HAP-1 (cell line): ENCODE measurements around the gene TMEM232.

Experiments
- DNase-seq, 2 experiments: peaks; one replicate each; pipeline ENCODE4 v3.0.0-alpha.2; 2016 to 2020; ENCODE audit warnings: low spot score in 2 of 2
- H3K27me3 ChIP-seq: fragments of 250-450 bp; sonication (Bioruptor Pico); 2 replicates; pipeline ENCODE4 v1.5.1; 2020; ENCODE audit warnings: low read depth, mild to moderate bottlenecking, moderate library complexity
- H3K36me3 ChIP-seq: fragments of 250-450 bp; sonication (Bioruptor Pico); replicated peaks from 2 replicates; pipeline ENCODE4 v1.5.1; 2020; ENCODE audit warnings: mild to moderate bottlenecking
- H3K4me1 ChIP-seq: fragments of 250-450 bp; sonication (Bioruptor Pico); 2 replicates; pipeline ENCODE4 v1.5.1; 2020; ENCODE audit warnings: mild to moderate bottlenecking
- H3K4me3 ChIP-seq: fragments of 250-450 bp; sonication (Bioruptor Pico); 2 replicates; pipeline ENCODE4 v1.5.1; 2020; ENCODE audit warnings: mild to moderate bottlenecking, moderate library complexity
- H3K9me3 ChIP-seq: fragments of 250-450 bp; sonication (Bioruptor Pico); 2 replicates; pipeline ENCODE4 v1.5.1; 2020; ENCODE audit warnings: mild to moderate bottlenecking, moderate library complexity
- in situ Hi-C: fragments of 300-500 bp; cut with MboI; formaldehyde crosslinking; loops from 3 replicates; pipeline ENCODE4 v1.14.3; 2020; ENCODE audit warnings: low sequenced_read_pairs, inconsistent platforms, mixed read lengths

TMEM232 gene

DNA sequence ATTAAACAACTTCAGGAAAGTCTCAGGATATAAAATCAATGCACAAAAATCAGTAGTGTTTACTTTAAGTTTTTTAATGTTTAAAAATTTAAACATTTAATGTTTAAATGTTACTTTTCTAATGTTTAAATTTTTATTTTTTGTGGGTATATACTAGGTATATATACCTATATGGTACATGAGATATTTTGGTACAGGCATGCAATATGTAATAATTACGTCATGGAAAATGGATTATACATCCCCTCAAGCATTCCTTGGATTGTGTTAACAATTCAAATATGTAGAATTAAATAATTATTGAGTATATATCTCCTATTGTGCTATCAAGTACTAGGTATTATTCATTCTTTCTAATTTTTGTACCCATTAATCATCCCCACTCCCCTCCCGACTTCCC lies 291.3 kb downstream of the TMEM232 start:
- in situ Hi-C loops: no loop called here
- no peaks in the 10 kb centered on the region for H3K9me3 ChIP-seq
- no peak overlapping the region for H3K4me3 ChIP-seq
- peaks cover 3% of the 10 kb centered on the region; the same call in 1 of the 2 replicates for H3K27me3 ChIP-seq
- no peaks in the 10 kb centered on the region for H3K4me1 ChIP-seq
- H3K36me3 ChIP-seq: no peaks in the 10 kb centered on the region
- DNase-seq: no peak

DNA sequence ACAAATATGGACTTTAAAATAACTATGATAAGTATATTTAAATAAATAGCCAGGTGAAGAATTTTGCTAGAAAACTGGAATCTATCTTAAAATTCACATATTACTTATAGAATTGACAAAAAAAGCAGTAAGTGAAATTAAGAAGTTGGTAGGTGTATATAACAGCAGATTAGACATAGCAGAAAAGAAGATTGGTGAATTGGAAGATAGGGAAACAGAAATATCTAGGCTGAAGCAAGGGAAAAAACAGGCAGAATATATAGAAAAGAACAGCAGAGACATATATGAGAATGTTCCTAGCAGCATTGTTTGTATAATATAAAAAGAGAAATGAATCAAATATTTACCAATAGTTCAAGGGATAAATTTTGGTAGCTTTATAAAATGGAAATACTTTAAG lies 294.9 kb downstream of the TMEM232 start:
- H3K36me3 ChIP-seq: no peaks in the 10 kb centered on the region
- H3K9me3 ChIP-seq: no peaks in the 10 kb centered on the region
- in situ Hi-C loops: no loop called here
- H3K27me3 ChIP-seq: no peaks in the 10 kb centered on the region
- no peak for DNase-seq
- H3K4me1 ChIP-seq: no peaks in the 10 kb centered on the region
- H3K4me3 ChIP-seq: no peak overlapping the region

DNA sequence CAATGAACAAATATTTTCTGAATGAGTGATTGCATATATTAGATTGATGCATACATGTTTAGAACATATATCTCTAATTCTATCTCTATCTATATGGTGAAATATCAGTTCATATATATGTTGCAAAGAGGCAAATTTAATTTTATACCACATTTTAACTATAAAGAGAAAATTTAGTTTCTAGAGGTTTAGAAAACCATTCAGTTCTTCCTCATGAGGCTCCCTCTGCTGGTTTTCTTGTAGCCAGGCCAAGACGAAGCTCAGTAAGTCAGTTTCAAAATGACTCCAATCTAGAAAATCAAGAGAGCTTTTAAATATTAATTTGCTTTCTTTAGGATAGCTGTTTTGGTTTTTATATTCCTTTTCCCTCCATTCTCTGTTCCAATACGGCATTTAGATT lies 312.1 kb downstream of the TMEM232 start:
- Histone ChIP-seq H3K9me3 (no peaks in the 10 kb centered on the region), H3K4me3 (no peak overlapping the region), H3K36me3 (no peaks in the 10 kb centered on the region), H3K27me3 (peaks cover 3% of the 10 kb centered on the region), H3K4me1 (no peaks in the 10 kb centered on the region)
- in situ Hi-C loops: no loop called here
- DNase-seq: no peak

DNA sequence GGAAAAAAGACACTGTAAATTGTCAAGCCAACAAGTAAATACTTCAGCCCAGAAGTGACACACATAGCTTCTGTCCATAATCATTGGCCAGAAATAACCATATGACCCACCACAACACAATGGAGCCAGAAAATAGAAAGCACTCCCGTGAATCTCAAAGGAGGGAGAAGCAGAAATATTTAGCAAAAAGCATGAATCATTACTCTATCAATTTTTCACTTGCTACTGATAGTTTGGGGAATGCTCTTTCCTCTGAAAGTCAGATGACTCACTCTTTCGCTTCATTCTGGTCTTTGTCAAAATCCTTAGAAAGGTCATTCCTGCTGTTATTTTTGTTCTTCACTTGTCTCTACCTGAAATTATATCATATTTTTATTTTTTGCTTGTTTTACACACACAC lies 312.6 kb downstream of the TMEM232 start:
- Histone ChIP-seq H3K9me3 (no peaks in the 10 kb centered on the region), H3K4me1 (no peaks in the 10 kb centered on the region), H3K36me3 (no peaks in the 10 kb centered on the region), H3K27me3 (peaks cover 3% of the 10 kb centered on the region), H3K4me3 (no peak overlapping the region)
- DNase-seq: no peak
- in situ Hi-C loops: no loop called here

DNA sequence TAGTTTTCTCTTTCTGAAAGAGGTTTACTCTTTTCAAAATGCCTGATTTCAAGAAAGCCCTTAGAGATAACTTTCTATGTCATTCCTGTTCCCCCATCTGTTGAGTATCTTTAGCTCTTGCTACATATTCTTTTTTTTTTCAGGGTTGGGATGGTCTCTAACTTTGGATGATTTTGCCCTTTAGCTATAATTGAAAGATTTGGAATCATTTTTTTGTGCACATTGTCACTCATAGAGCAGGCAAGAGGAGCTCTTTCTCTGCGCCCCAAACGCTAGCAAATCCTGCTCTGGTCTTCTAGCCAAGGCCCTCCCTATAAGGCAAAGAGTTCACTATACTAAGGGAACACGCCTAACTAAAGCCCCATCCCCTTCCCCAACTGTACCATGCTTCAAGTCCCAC lies 316.9 kb downstream of the TMEM232 start:
- Histone ChIP-seq H3K4me3 (no peak overlapping the region), H3K4me1 (no peaks in the 10 kb centered on the region), H3K36me3 (no peaks in the 10 kb centered on the region), H3K9me3 (no peaks in the 10 kb centered on the region), H3K27me3 (no peaks in the 10 kb centered on the region)
- DNase-seq: no peak
- in situ Hi-C loops: no loop called here

DNA sequence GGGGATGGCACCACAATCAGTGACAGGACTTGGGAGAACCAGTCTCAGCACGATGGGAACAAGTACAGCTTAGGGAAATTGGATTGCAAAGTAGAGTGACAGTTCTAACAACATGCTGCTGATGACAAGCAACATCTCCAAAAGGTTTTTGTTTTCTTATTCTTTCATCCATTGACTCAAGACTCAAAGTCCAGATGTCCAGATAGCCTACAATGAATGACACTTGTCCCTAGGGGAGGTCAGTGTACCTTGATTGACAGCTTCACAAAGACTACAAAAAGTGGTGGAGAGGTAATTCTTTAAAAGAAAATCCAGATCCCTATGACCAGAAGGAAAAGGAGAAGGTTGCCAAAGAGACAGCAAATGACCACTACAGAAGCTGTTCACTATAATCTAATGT lies 323.9 kb downstream of the TMEM232 start:
- H3K4me1 ChIP-seq: no peaks in the 10 kb centered on the region
- no peaks in the 10 kb centered on the region for H3K27me3 ChIP-seq
- H3K9me3 ChIP-seq: no peaks in the 10 kb centered on the region
- DNase-seq: no peak
- in situ Hi-C loops: no loop called here
- no peak overlapping the region for H3K4me3 ChIP-seq
- no peaks in the 10 kb centered on the region for H3K36me3 ChIP-seq

DNA sequence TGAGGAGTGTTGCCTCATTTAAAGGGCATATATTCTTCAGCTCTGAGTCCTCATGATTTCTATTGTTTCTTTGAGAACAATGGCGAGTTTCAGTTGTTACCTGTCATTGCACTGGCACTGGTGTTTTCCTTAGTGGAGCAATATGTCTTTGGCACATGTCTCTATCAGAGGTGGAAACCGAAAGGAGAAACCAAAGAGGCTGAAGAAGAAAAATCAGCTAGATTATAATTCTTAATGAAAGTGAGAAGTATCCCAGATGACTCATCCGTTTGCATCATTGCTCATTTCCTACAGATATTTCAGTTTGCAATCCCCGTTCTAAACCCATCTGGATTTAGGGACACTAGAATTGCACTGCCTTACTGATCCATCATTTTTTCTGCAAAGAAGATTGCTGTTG lies 324.6 kb downstream of the TMEM232 start:
- DNase-seq: no peak
- in situ Hi-C loops: no loop called here
- Histone ChIP-seq H3K27me3 (no peaks in the 10 kb centered on the region), H3K36me3 (no peaks in the 10 kb centered on the region), H3K4me1 (no peaks in the 10 kb centered on the region), H3K9me3 (no peaks in the 10 kb centered on the region), H3K4me3 (no peak overlapping the region)

DNA sequence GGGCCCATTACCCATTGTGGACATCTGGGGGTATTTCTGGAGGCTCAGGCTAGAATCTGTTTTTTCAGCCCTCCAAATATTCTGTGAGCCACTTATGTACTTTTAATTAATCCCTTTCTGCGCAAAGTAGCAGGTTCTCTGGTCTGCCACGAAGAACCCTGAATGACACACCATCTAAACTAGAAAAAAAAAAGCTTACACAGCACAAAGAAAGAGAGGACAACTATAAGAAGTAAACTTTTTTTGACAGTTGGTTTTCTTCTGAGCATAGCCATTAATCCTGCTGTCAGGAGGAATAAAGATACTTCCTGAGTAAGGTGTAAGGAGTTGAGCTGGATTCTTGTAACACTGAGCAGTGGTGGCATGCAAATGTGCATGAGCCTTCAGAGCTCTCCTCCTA lies 327.5 kb downstream of the TMEM232 start:
- in situ Hi-C loops: no loop called here
- H3K4me1 ChIP-seq: no peaks in the 10 kb centered on the region
- no peaks in the 10 kb centered on the region for H3K27me3 ChIP-seq
- DNase-seq: no peak
- no peaks in the 10 kb centered on the region for H3K9me3 ChIP-seq
- H3K4me3 ChIP-seq: no peak overlapping the region
- no peaks in the 10 kb centered on the region for H3K36me3 ChIP-seq

DNA sequence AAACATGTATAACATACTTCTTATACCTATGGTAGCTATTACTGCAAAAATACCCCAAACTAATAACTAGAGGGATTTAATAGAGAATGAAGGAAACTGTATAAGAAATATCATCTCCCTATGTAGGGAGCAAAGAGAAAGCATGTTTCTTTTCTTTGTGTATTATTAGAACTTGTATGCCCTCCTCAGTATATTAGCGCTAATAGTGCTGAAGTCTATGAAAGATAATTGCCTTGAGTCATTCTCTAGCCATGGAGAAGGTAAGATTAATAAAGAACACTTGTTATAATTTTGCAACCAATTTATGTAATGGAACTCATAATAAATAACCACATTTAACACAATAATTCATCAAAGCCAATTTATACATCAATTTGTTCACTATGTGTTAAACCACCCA lies 329.2 kb downstream of the TMEM232 start:
- in situ Hi-C loops: no loop called here

DNA sequence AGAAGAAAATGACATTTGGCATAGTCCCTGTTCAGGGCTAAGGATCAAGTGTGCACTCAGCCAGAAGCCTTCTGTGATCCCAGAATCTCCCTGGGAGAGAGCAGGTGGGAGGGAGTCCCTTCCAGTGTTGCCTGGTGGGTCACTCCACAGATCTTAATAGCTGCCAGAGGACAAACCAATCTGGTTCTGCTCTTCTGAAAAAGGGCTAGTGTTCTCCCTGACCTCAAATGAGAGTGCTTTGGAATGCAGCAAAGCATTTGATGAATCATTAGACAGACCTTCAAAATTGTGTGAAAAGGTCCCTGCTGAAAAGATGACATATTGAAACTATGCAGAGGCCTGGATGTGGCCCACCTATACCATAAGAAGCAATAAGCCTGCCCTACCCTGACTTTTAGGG lies 339.7 kb downstream of the TMEM232 start:
- no peak for DNase-seq
- in situ Hi-C loops: no loop called here
- Histone ChIP-seq H3K27me3 (no peaks in the 10 kb centered on the region), H3K4me1 (no peaks in the 10 kb centered on the region; the same call in 1 of the 2 replicates), H3K36me3 (no peaks in the 10 kb centered on the region), H3K4me3 (no peak overlapping the region), H3K9me3 (no peaks in the 10 kb centered on the region)

More for the DNA sequence above, 329.2 kb downstream of the TMEM232 start:
- no peaks in the 10 kb centered on the region for H3K27me3 ChIP-seq
- no peaks in the 10 kb centered on the region for H3K4me1 ChIP-seq
- no peak for DNase-seq
- no peaks in the 10 kb centered on the region for H3K36me3 ChIP-seq
- no peaks in the 10 kb centered on the region for H3K9me3 ChIP-seq
- no peak overlapping the region for H3K4me3 ChIP-seq

DNA sequence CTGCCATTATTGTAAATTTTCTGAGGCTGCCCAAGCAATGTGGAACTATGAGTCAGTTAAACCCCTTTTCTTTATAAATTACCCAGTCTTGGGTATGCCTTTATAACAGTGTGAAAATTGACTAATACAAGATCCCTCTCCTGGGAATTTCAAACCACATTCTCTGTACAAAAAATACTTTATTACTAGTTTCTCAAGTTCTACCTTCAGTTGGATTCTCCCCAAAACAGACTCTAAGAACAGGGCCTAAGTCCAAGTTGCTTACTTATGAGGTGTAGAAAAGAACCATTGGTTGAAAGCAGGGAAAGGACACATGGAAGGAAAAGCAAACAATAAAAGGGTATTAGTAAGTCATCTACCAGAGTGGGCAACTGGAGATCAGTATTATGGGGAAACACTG lies 343.2 kb downstream of the TMEM232 start:
- in situ Hi-C loops: no loop called here
- Histone ChIP-seq H3K4me1 (no peaks in the 10 kb centered on the region; the same call in 1 of the 2 replicates), H3K27me3 (no peaks in the 10 kb centered on the region), H3K4me3 (no peak overlapping the region), H3K9me3 (no peaks in the 10 kb centered on the region), H3K36me3 (no peaks in the 10 kb centered on the region)
- no peak for DNase-seq

DNA sequence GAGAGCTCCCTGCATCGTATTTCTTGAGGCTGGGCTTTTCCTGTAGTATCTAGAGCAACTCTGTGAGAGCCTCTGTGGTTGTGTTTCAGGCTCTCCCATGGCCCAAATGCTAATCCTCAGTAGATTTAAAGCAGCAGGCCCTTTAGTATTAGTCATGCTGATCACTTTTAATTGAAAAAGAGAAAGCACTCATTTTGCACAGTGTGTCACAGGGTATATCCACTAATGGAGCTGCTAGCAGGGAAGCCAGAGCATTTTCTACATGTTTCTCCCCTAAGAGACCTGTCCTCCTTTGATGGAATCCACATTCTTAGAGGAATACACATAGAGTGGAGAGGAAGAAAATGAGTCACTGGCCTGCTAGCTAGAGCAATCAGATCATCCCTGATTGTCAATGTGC lies 348.5 kb downstream of the TMEM232 start:
- H3K36me3 ChIP-seq: no peaks in the 10 kb centered on the region

DNA sequence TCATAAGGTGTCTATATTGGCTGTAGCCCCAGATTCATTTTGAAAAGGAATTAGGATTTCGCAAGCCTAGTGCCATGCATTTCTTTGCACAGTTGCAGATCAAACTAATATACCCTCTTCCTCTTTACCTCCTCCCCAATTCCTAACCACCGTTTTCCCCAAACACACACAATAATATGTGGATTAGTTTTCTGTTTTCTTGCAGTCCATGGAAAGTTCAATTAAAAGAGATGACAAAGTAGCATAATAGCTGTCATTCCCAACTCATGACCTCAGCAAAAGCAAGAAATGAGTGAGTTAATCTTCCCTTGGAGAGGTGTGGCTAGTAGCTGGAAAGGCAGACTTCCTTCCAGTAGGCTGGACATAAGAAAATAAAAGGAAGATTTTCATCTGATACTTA lies 349.1 kb downstream of the TMEM232 start:
- H3K4me3 ChIP-seq: no peak overlapping the region
- no peaks in the 10 kb centered on the region for H3K4me1 ChIP-seq
- H3K9me3 ChIP-seq: no peaks in the 10 kb centered on the region
- no peaks in the 10 kb centered on the region for H3K36me3 ChIP-seq
- in situ Hi-C loops: no loop called here
- H3K27me3 ChIP-seq: no peaks in the 10 kb centered on the region
- no peak for DNase-seq

More for the DNA sequence above, 348.5 kb downstream of the TMEM232 start:
- in situ Hi-C loops: no loop called here
- Histone ChIP-seq H3K27me3 (no peaks in the 10 kb centered on the region), H3K4me3 (no peak overlapping the region), H3K4me1 (no peaks in the 10 kb centered on the region), H3K9me3 (no peaks in the 10 kb centered on the region)
- no peak for DNase-seq

DNA sequence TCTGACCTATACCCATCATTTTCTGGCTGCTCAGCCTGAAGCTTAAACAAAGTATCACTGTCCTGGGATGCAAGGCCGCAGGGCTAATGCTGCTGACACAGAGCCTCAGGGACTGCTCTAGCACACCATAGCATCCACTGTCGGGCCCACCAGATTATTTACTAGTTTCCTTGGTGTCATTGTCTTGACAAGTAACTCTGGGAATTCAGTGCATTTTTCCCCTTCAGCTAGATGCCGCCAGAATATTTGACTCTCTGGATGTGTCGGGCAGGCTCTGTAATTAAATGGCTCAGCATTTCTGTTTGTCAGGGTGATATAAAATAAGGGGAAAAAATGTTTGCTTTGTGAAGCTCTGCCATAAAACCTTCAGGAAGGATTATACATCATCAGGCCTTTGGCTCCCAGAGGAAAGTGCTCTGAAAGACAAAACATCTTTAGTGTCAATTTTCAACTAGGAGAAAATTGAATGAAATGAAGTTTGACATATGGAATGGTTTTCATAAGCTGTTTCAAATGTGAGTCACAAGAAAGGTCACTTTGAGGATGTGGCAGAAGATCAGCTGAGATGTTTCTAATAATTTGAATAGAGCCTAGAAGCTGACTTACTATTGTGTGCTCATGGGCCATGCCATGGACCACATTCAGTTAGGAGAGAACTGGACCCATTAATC lies 350.1 kb downstream of the TMEM232 start:
- H3K36me3 ChIP-seq: no peaks in the 10 kb centered on the region
- no peak overlapping the region for H3K4me3 ChIP-seq
- H3K4me1 ChIP-seq: no peaks in the 10 kb centered on the region
- no peak for DNase-seq
- in situ Hi-C loops: no loop called here
- H3K9me3 ChIP-seq: no peaks in the 10 kb centered on the region
- no peaks in the 10 kb centered on the region for H3K27me3 ChIP-seq

DNA sequence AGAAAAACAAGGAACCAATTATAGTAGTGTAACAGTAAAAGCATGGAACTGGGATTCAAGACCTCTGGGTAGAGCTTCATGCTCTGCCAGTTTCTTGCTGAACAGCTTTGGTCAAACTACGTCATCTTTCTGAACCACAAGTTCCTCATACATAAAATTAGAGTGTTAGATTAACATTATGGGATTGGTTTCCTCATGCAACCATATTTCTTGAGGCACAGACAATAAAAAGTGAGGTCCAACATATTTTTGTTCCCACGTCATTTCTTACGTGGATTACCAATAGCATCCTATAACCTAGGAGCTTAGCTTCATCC lies 354.8 kb downstream of the TMEM232 start:
- in situ Hi-C loops: no loop called here
- Histone ChIP-seq H3K9me3 (no peaks in the 10 kb centered on the region), H3K4me3 (no peak overlapping the region), H3K36me3 (no peaks in the 10 kb centered on the region), H3K4me1 (no peaks in the 10 kb centered on the region), H3K27me3 (no peaks in the 10 kb centered on the region)
- no peak for DNase-seq
